Trophoblast cell (in vitro differentiated cells and primary cell): ENCODE results near the gene SLC41A3.

Experiments used
- DNase-seq, 2 donors: peaks; one replicate each; pipeline ENCODE4 v3.0.0-alpha.2; 2016
- H2AFZ ChIP-seq: 2 replicates; pipeline ENCODE4 v1.6.1; 2013; ENCODE audit warnings: low read length, moderate library complexity, mild to moderate bottlenecking; ENCODE audit not compliant: insufficient read depth, poor library complexity
- H2AK5ac ChIP-seq: 2 replicates; pipeline ENCODE4 v1.6.1; 2013; ENCODE audit warnings: mild to moderate bottlenecking, low read length
- H2BK120ac ChIP-seq: 2 replicates; pipeline ENCODE4 v1.6.1; 2013; ENCODE audit warnings: low read length, mild to moderate bottlenecking, moderate library complexity; ENCODE audit not compliant: insufficient read depth, poor library complexity
- H2BK12ac ChIP-seq: 2 replicates; pipeline ENCODE4 v1.6.1; 2013; ENCODE audit warnings: mild to moderate bottlenecking, low read length, moderate library complexity
- H2BK5ac ChIP-seq: 2 replicates; pipeline ENCODE4 v1.6.1; 2013; ENCODE audit warnings: low read length, low read depth, moderate library complexity, mild to moderate bottlenecking; ENCODE audit not compliant: poor library complexity
- H3K14ac ChIP-seq: 2 replicates; pipeline ENCODE4 v1.6.1; 2013; ENCODE audit warnings: mild to moderate bottlenecking, low read length
- H3K18ac ChIP-seq: 2 replicates; pipeline ENCODE4 v1.6.1; 2013; ENCODE audit warnings: mild to moderate bottlenecking, low read length
- H3K23ac ChIP-seq: 2 replicates; pipeline ENCODE4 v1.6.1; 2013; ENCODE audit warnings: low read length
- H3K27ac ChIP-seq: 2 replicates; pipeline ENCODE4 v1.5.1; 2013; ENCODE audit warnings: low read depth, mild to moderate bottlenecking, inconsistent platforms, low read length, moderate library complexity
- H3K27me3 ChIP-seq: 2 replicates; pipeline ENCODE4 v1.6.1; 2013; ENCODE audit warnings: inconsistent platforms, mild to moderate bottlenecking, low read length, moderate library complexity; ENCODE audit not compliant: insufficient read depth
- H3K36me3 ChIP-seq, 2 experiments: 1 replicate in 1 of 2; 2 replicates in 1 of 2; pipeline ENCODE4 v1.6.1; 2013; ENCODE audit warnings: low read length in 2 of 2, mild to moderate bottlenecking in 2 of 2, moderate library complexity in 1 of 2; ENCODE audit not compliant: insufficient read depth in 2 of 2, control insufficient read depth in 1 of 2
- H3K4ac ChIP-seq: 2 replicates; pipeline ENCODE4 v1.6.1; 2013; ENCODE audit warnings: low read depth, mild to moderate bottlenecking, low read length, moderate library complexity
- H3K4me1 ChIP-seq, 2 experiments: 1 replicate in 1 of 2; 2 replicates in 1 of 2; pipeline ENCODE4 v1.6.1; 2013; ENCODE audit warnings: low read length in 2 of 2, mild to moderate bottlenecking in 2 of 2, moderate library complexity in 1 of 2; ENCODE audit not compliant: insufficient read depth in 2 of 2, control insufficient read depth in 1 of 2
- H3K4me2 ChIP-seq: 2 replicates; pipeline ENCODE4 v1.6.1; 2013; ENCODE audit warnings: inconsistent platforms, mild to moderate bottlenecking, low read length, moderate library complexity
- H3K4me3 ChIP-seq: 2 replicates; pipeline ENCODE4 v1.5.1; 2013; ENCODE audit warnings: mild to moderate bottlenecking, low read depth, low read length, inconsistent platforms
- H3K79me1 ChIP-seq: one replicate; pipeline ENCODE4 v1.6.1; 2013; ENCODE audit warnings: low read length
- H3K79me2 ChIP-seq: 2 replicates; pipeline ENCODE4 v1.6.1; 2013; ENCODE audit warnings: low read length, mild to moderate bottlenecking; ENCODE audit not compliant: control insufficient read depth, insufficient read depth, poor library complexity
- H3K9ac ChIP-seq: 2 replicates; pipeline ENCODE4 v1.6.1; 2013; ENCODE audit warnings: mild to moderate bottlenecking, low read length
- H3K9me3 ChIP-seq: 2 replicates; pipeline ENCODE4 v1.6.1; 2013; ENCODE audit warnings: low read depth, mild to moderate bottlenecking, control low read depth, inconsistent platforms, low read length; ENCODE audit not compliant: insufficient read depth
- H4K12ac ChIP-seq: 2 replicates; pipeline ENCODE4 v1.6.1; 2013; ENCODE audit warnings: low read depth, mild to moderate bottlenecking, low read length, moderate library complexity
- H4K8ac ChIP-seq: 2 replicates; pipeline ENCODE4 v1.6.1; 2013; ENCODE audit warnings: low read depth, mild to moderate bottlenecking, low read length, moderate library complexity
- H4K91ac ChIP-seq: one replicate; pipeline ENCODE4 v1.6.1; 2013; ENCODE audit warnings: low read depth, mild to moderate bottlenecking, low read length, moderate library complexity
- WGBS: extraction: QIAGEN DNeasy Blood & Tissue Kit; methylation state at CpG from one replicate; pipeline ENCODE4 v1.1.7; 2013; ENCODE audit warnings: missing lambda C conversion rate; ENCODE audit not compliant: insufficient read length, insufficient coverage; ENCODE audit errors: extremely low coverage; 5-methylcytosine and 5-hydroxymethylcytosine counted together

SLC41A3 gene

GRCh38 chr3:126125781-126126251 lies 41.9 kb upstream of the SLC41A3 start:
- no peak overlapping the region for H3K18ac ChIP-seq
- no CpG with 5 or more reads among the region's 2 CpGs for WGBS

GRCh38 chr3:126125341-126125740 lies 41.4 kb upstream of the SLC41A3 start:
- Histone ChIP-seq H3K79me1 (no peaks in the 10 kb centered on the region), H3K36me3 (no peaks in the 10 kb centered on the region), H2AFZ (no peak overlapping the region), H3K23ac (no peak overlapping the region), H3K9ac (no peak overlapping the region), H2BK5ac (no peak overlapping the region), H3K27me3 (no peaks in the 10 kb centered on the region), H3K18ac (no peak overlapping the region), H3K9me3 (peaks cover 2% of the 10 kb centered on the region), H2BK12ac (no peak overlapping the region), H3K4me3 (no peak overlapping the region), H3K14ac (no peak overlapping the region), H3K27ac (no peak overlapping the region), H4K91ac (no peak overlapping the region), H2BK120ac (no peak overlapping the region), H4K8ac (no peak overlapping the region), H3K4ac (no peak overlapping the region), H3K4me1 (no peaks in the 10 kb centered on the region), H2AK5ac (no peak overlapping the region), H3K79me2 (no peaks in the 10 kb centered on the region), H4K12ac (no peak overlapping the region), H3K4me2 (no peak overlapping the region)
- DNase-seq, result no peak
- WGBS, result no CpG with 5 or more reads among the region's 5 CpGs

More at GRCh38 chr3:126125781-126126251, 41.9 kb upstream of the SLC41A3 start:
- no peak overlapping the region for H2BK120ac ChIP-seq
- DNase-seq, result no peak
- no peak overlapping the region for H2AFZ ChIP-seq
- H3K4ac ChIP-seq, result no peak overlapping the region
- H2BK12ac ChIP-seq, result no peak overlapping the region
- H3K9me3 ChIP-seq, result peaks cover 2% of the 10 kb centered on the region
- no peak overlapping the region for H3K4me2 ChIP-seq
- H4K12ac ChIP-seq, result no peak overlapping the region
- H3K36me3 ChIP-seq, result no peaks in the 10 kb centered on the region
- no peaks in the 10 kb centered on the region for H3K27me3 ChIP-seq
- H4K91ac ChIP-seq, result no peak overlapping the region
- H3K23ac ChIP-seq, result no peak overlapping the region
- no peak overlapping the region for H3K9ac ChIP-seq
- no peak overlapping the region for H3K4me3 ChIP-seq
- H3K79me2 ChIP-seq, result no peaks in the 10 kb centered on the region
- H4K8ac ChIP-seq, result no peak overlapping the region
- H2BK5ac ChIP-seq, result no peak overlapping the region
- no peak overlapping the region for H2AK5ac ChIP-seq
- no peak overlapping the region for H3K14ac ChIP-seq
- no peaks in the 10 kb centered on the region for H3K79me1 ChIP-seq
- H3K4me1 ChIP-seq, result no peaks in the 10 kb centered on the region
- no peak overlapping the region for H3K27ac ChIP-seq

- no peak overlapping the region for H3K4ac ChIP-seq
- H2AFZ ChIP-seq, result no peak overlapping the region
- no peak for DNase-seq
- H3K18ac ChIP-seq, result no peak overlapping the region
- no peak overlapping the region for H4K91ac ChIP-seq
- H3K36me3 ChIP-seq, result no peaks in the 10 kb centered on the region
- no peak overlapping the region for H3K23ac ChIP-seq
- no peak overlapping the region for H3K4me3 ChIP-seq
- no peak overlapping the region for H2AK5ac ChIP-seq
- no peak overlapping the region for H3K9ac ChIP-seq
- H3K4me1 ChIP-seq, result no peaks in the 10 kb centered on the region
- no peak overlapping the region for H3K14ac ChIP-seq
- no peak overlapping the region for H3K4me2 ChIP-seq
- WGBS, result no CpG with 5 or more reads among the region's 9 CpGs
- H3K9me3 ChIP-seq, result peaks cover 2% of the 10 kb centered on the region
- H3K27ac ChIP-seq, result no peak overlapping the region
- no peaks in the 10 kb centered on the region for H3K27me3 ChIP-seq
- H3K79me2 ChIP-seq, result no peaks in the 10 kb centered on the region
- H2BK5ac ChIP-seq, result no peak overlapping the region
- no peak overlapping the region for H4K8ac ChIP-seq
- H4K12ac ChIP-seq, result no peak overlapping the region
- no peaks in the 10 kb centered on the region for H3K79me1 ChIP-seq
- no peak overlapping the region for H2BK120ac ChIP-seq
- H2BK12ac ChIP-seq, result no peak overlapping the region
Measured at GRCh38 chr3:126124896-126125295, 41.0 kb upstream of the SLC41A3 start.

- no peak overlapping the region for H2BK120ac ChIP-seq
- no peak overlapping the region for H3K4ac ChIP-seq
- no peaks in the 10 kb centered on the region for H3K36me3 ChIP-seq
- H2AFZ ChIP-seq, result no peak overlapping the region
- H3K9ac ChIP-seq, result no peak overlapping the region
- no CpG with 5 or more reads among the region's 10 CpGs for WGBS
- H3K4me1 ChIP-seq, result no peaks in the 10 kb centered on the region
- no peaks in the 10 kb centered on the region for H3K79me2 ChIP-seq
- peaks cover under 1% of the 10 kb centered on the region for H3K9me3 ChIP-seq
- H4K12ac ChIP-seq, result no peak overlapping the region
- no peak overlapping the region for H4K8ac ChIP-seq
- no peak overlapping the region for H2BK12ac ChIP-seq
- H3K27me3 ChIP-seq, result no peaks in the 10 kb centered on the region
- no peak overlapping the region for H3K4me2 ChIP-seq
- H3K23ac ChIP-seq, result no peak overlapping the region
- no peak overlapping the region for H3K18ac ChIP-seq
- no peak overlapping the region for H3K14ac ChIP-seq
- no peak overlapping the region for H4K91ac ChIP-seq
- DNase-seq, result no peak
- H2AK5ac ChIP-seq, result no peak overlapping the region
- no peak overlapping the region for H3K4me3 ChIP-seq
- H3K27ac ChIP-seq, result no peak overlapping the region
- no peaks in the 10 kb centered on the region for H3K79me1 ChIP-seq
- H2BK5ac ChIP-seq, result no peak overlapping the region
Measured at GRCh38 chr3:126124148-126124868, 40.4 kb upstream of the SLC41A3 start.
